ENCODE measurements around the gene HGD.

GRCh38 chr3:120659834-120660233 is 22.2 kb downstream of the HGD start:
- TF ChIP-seq POLR2AphosphoS5 (IDR thresholded peaks at IDR 0.05; ENCODE audit: low read depth, low read length) (no peak), USF2 (IDR thresholded peaks at IDR 0.05; ENCODE audit: borderline replicate concordance, low read depth, low read length) (no peak), RFX5 (IDR thresholded peaks at IDR 0.05; ENCODE audit: low read length) (no peak), JUND (IDR thresholded peaks at IDR 0.05) (no peak), EZH2phosphoT487 (IDR thresholded peaks at IDR 0.05; ENCODE audit: borderline replicate concordance, low read depth) (no peak), CTCF (IDR thresholded peaks at IDR 0.05) (no peak), GATA2 (CRISPR knock-in tag; IDR thresholded peaks at IDR 0.05) (no peak), FOXM1 (IDR thresholded peaks at IDR 0.05; ENCODE audit: low read depth) (no peak), RAD21 (IDR thresholded peaks at IDR 0.05; ENCODE audit: low read length) (no peak), RCOR1 (IDR thresholded peaks at IDR 0.05; ENCODE audit: low read length) (no peak), NFIC (IDR thresholded peaks at IDR 0.05; ENCODE audit: borderline replicate concordance) (no peak), TAF1 (IDR thresholded peaks at IDR 0.05; ENCODE audit: borderline replicate concordance, low read depth, low read length) (no peak), FOXJ3 (CRISPR knock-in tag; IDR thresholded peaks at IDR 0.05) (no peak), YY1 (IDR thresholded peaks at IDR 0.05; ENCODE audit: low read depth) (no peak)

Measured in SK-N-SH (cell line).